Ovary (tissue), 9 donors: ENCODE results near the gene PIGH. TPM values are rescaled to one million over a fixed set of nuclear protein-coding genes. Genes with fewer than 3 reads are reported as not detected.

ENCODE experiments used
- DNase-seq, 5 donors: peaks; one replicate each; pipeline ENCODE4 v3.0.0-alpha.2; 2019 to 2020
- H3K27ac ChIP-seq, 2 donors: fragments of 200-600 bp; one replicate each; pipeline versions ENCODE4 v1.5.1 to v1.8.0; 2019 to 2022
- H3K27me3 ChIP-seq: fragments of 200-600 bp; one replicate; pipeline ENCODE4 v1.8.0; 2022
- H3K36me3 ChIP-seq: fragments of 200-600 bp; sonication (generic); one replicate; pipeline ENCODE4 v1.5.1; 2019
- H3K4me1 ChIP-seq: one replicate; pipeline ENCODE4 v1.8.1; 2013; ENCODE audit warnings: mild to moderate bottlenecking, moderate library complexity; ENCODE audit not compliant: insufficient read depth
- H3K4me3 ChIP-seq: fragments of 200-600 bp; sonication (generic); one replicate; pipeline ENCODE4 v1.5.1; 2017
- H3K9me3 ChIP-seq, 2 donors: fragments of 200-600 bp in 1 of 2; sonication (generic) in 1 of 2; one replicate each; pipeline versions ENCODE4 v1.5.1 to v1.8.1; 2013 to 2019; ENCODE audit warnings: mild to moderate bottlenecking in 1 of 2, moderate library complexity in 1 of 2
- EP300 ChIP-seq: sonication (generic); formaldehyde crosslinking; IDR thresholded peaks from one replicate; pipeline ENCODE4 v1.6.1; 2017; ENCODE audit warnings: antibody characterized with exemption
- POLR2A ChIP-seq: fragments of 450-650 bp; IDR thresholded peaks from one replicate; pipeline ENCODE4 v1.6.1; 2017; ENCODE audit warnings: antibody characterized with exemption, mild to moderate bottlenecking, moderate library complexity
- WGBS, 3 donors: extraction: QIAGEN DNeasy Blood & Tissue Kit in 1 of 3; methylation state at CpG; one replicate each; pipeline versions ENCODE4 v1.1.5 to v1.1.7; 2013 to 2017; 5-methylcytosine and 5-hydroxymethylcytosine counted together
- intact Hi-C, 4 donors: fragments of 100-400 bp; cut with DNase I; formaldehyde crosslinking; loops; one replicate each; pipeline versions ENCODE4 v1.11.0 to v1.15.1; 2022 to 2023
- polyA plus RNA-seq, 2 donors: library from polyadenylated mRNA; stranded (reverse); fragments of 200-250 nt in 1 of 2; fragments of 350-450 nt in 1 of 2; fragmentation: Illumina TruSeq in 1 of 2; extraction: RNeasy Lipid Tissue Mini Kit (QIAGEN cat#74804) in 1 of 2; gene quantifications; one replicate each; pipeline ENCODE4 v1.2.3, GENCODE V29; 2013 to 2014
- total RNA-seq, 7 donors: library from RNA; depleted of rRNA in 2 of 7; stranded (reverse); fragments of >200 nt in 2 of 7; fragmentation: NEBNext Ultra II Directional in 3 of 7; extraction: Animal tissue kit (Norgen Biotek cat#: 25700) in 3 of 7; gene quantifications; one replicate each; pipeline versions ENCODE4 v1.1.0 to v1.2.4, GENCODE V29; 2016 to 2023
- TF ChIP-seq, protein P1 (sequence below), 3 donors: fragments of 450-650 bp in 2 of 3; fragments of 200-600 bp in 1 of 3; IDR thresholded peaks; one replicate each; pipeline versions ENCODE4 v1.5.1 to v1.8.0; 2016 to 2022; ENCODE audit warnings: antibody characterized with exemption in 3 of 3, mild to moderate bottlenecking in 1 of 3
- donor health status: DM: no; HTN: no; CAD: no; lungs with moderate emphysema.
- donor health status: DM: no; HTN: no; CAD: no.
- donor health status: Bipolar disorder and iron deficiency.
- donor health status: DM: yes; HTN: yes; CAD: no.
- donor health status: DM: no; HTN: no; CAD: no.
- donor health status: DM: yes; HTN: yes; CAD: no.

The PIGH gene
- total and polyA plus RNA-seq, 9 donors, result 21.9 to 35.2 (median 30.2) TPM

DNA sequence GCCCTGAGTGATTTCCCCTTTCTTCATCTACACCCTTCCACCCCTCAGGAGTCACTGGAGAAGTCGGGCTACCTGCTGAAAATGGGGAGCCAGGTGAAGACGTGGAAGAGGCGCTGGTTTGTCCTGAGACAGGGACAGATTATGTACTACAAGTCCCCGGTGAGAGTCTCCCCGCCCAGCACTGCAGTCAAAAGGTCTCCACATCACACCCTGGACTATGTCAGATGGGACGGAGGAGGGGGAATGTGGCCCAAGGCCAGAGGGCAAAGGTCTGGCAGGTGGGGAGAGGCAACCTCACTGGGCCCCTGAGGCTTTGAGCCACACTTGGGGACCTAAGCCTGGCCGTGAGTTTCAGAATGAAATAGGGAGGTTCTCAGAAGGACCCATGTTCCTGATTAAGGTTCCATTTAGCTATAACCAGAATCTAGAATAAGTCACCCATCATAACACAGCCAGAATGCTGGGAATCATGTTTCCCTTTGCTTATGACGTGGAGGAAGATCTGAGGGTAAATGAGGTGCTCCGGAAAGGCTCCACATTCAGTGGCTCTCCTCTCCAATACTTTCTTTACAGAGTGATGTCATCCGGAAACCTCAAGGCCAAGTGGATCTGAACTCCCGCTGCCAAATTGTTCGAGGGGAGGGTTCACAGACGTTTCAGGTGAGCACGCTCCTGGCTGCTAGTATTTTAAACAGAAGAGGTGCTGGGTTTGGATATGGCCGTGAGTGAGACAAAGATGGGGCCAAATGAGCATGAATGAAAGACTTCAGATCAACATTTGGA, 26.6 kb downstream of the PIGH start:
- DNase-seq, result no peak
- no peak overlapping the region for H3K4me3 ChIP-seq
- H3K36me3 ChIP-seq, result no peaks in the 10 kb centered on the region
- intact Hi-C loops, result loop anchor here in 3 of 4 donors (5.0 to 10.0 kb wide), 3 partner anchors 131 to 149 kb away; partner anchors contain the start of gene RDH12 (in 1 of the 3)
- H3K9me3 ChIP-seq, result no peaks in the 10 kb centered on the region
- no peak overlapping the region for H3K27ac ChIP-seq
- H3K4me1 ChIP-seq, result no peaks in the 10 kb centered on the region
- H3K27me3 ChIP-seq, result no peaks in the 10 kb centered on the region
- whole genome bisulfite sequencing, 3 donors, result 60 to 66% (median 63%) methylated on average over 15 of the region's 15 CpGs
- TF ChIP-seq, protein P1, sequence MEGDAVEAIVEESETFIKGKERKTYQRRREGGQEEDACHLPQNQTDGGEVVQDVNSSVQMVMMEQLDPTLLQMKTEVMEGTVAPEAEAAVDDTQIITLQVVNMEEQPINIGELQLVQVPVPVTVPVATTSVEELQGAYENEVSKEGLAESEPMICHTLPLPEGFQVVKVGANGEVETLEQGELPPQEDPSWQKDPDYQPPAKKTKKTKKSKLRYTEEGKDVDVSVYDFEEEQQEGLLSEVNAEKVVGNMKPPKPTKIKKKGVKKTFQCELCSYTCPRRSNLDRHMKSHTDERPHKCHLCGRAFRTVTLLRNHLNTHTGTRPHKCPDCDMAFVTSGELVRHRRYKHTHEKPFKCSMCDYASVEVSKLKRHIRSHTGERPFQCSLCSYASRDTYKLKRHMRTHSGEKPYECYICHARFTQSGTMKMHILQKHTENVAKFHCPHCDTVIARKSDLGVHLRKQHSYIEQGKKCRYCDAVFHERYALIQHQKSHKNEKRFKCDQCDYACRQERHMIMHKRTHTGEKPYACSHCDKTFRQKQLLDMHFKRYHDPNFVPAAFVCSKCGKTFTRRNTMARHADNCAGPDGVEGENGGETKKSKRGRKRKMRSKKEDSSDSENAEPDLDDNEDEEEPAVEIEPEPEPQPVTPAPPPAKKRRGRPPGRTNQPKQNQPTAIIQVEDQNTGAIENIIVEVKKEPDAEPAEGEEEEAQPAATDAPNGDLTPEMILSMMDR (IDR thresholded peaks at IDR 0.05), result no peak
- TF ChIP-seq POLR2A (no peak), EP300 (no peak)

DNA sequence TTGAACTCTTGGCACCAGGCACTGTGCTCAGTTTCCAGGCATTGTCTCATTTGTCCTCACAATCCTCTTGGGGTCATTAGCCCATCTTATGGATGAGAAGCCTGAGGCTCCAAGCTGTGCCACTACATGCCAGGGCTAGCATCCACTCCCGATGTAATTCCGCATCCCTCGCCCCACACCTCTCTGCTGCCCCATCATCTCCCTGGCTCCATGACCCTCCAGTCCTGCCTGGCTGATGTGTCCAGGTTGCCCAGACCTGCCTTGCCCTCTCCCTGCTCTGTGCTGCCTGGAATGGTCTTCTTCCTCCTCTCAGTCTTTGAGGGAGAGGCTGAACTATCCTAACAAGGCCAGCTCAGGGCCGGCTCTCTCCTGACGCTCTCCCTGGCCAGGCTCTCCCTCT, 27.5 kb downstream of the PIGH start:
- no peak overlapping the region for H3K4me3 ChIP-seq
- no peak for DNase-seq
- no peaks in the 10 kb centered on the region for H3K36me3 ChIP-seq
- intact Hi-C loops, result loop anchor here in 3 of 4 donors (5.0 to 10.0 kb wide), 3 partner anchors 132 to 148 kb away; partner anchors contain the start of gene RDH12 (in 1 of the 3)
- TF ChIP-seq, protein P1 (IDR thresholded peaks at IDR 0.05), result no peak
- TF ChIP-seq POLR2A (no peak), EP300 (no peak)
- no peak overlapping the region for H3K27ac ChIP-seq
- H3K27me3 ChIP-seq, result no peaks in the 10 kb centered on the region
- H3K4me1 ChIP-seq, result no peaks in the 10 kb centered on the region
- WGBS, 3 donors, result 80 to 87% (median 87%) methylated on average over 5 of the region's 5 CpGs
- H3K9me3 ChIP-seq, result no peaks in the 10 kb centered on the region

DNA sequence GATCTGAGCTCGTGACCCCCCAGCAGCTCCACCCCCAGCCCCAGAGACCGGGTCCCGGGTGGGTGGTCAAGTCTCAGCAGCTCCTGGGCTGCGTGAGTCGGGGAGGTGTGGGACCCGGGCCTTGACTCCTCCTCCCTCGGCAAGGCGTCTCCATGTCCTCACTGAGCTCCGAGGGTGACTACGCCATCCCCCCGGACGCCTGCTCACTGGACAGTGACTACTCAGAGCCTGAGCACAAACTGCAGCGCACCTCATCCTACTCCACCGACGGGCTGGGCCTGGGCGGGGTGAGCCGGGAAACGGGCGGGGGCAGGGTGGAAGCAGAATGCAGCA, 28.1 kb downstream of the PIGH start:
- Histone ChIP-seq H3K27me3 (no peaks in the 10 kb centered on the region), H3K36me3 (no peaks in the 10 kb centered on the region), H3K4me3 (no peak overlapping the region), H3K9me3 (no peaks in the 10 kb centered on the region), H3K27ac (no peak overlapping the region), H3K4me1 (no peaks in the 10 kb centered on the region)
- intact Hi-C loops, result loop anchor here in 3 of 4 donors (5.0 to 10.0 kb wide), 3 partner anchors 133 to 147 kb away; partner anchors contain the start of gene RDH12 (in 1 of the 3)
- TF ChIP-seq, protein P1 (IDR thresholded peaks at IDR 0.05), result no peak
- no peak for TF ChIP-seq POLR2A
- no peak for TF ChIP-seq EP300
- 75 to 85% (median 77%) methylated on average over 19 of the region's 19 CpGs for WGBS, 3 donors
- no peak for DNase-seq

DNA sequence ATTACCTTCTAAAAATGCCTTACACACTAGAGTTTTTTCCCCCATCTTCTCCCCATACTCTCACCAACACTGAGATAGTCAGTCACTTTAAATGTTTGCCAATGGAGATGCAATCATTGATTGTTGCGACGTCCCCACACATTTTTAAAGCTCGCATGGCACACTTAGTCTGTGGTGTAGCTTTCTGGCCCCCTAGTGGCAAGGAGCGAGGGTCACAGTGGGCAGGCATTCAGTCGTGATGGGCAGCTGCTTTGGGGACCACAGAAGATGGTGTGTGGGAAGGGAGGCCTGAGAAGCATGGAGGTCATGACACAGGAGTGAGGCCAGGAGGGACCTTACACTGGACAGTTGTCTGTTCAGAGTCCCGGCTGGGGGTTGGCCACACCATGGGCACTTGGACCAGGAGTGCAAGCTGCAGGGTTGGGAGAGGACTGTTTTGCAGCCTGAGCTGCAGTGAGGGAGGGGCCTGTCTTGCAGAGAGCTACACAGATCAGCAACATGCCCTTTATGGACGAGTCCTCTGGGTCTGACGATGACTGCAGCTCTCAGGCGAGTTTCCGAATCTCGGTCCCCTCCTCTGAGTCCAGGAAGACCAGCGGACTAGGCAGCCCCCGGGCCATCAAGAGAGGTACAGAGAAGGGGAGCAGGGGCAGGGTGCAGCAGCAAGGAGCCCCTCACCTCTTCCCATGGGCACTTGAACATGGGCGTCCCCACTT, 28.6 kb downstream of the PIGH start:
- 38 to 47% (median 44%) methylated on average over 14 of the region's 14 CpGs for WGBS, 3 donors
- Histone ChIP-seq H3K9me3 (no peaks in the 10 kb centered on the region), H3K36me3 (no peaks in the 10 kb centered on the region), H3K27me3 (no peaks in the 10 kb centered on the region), H3K4me3 (no peak overlapping the region), H3K4me1 (no peaks in the 10 kb centered on the region), H3K27ac (no peak overlapping the region)
- intact Hi-C loops, result loop anchor here in 3 of 4 donors (5.0 to 10.0 kb wide), 3 partner anchors 133 to 147 kb away; partner anchors contain the start of gene RDH12 (in 1 of the 3)
- peak; percentile 21 to 63 (median 44) for DNase-seq
- no peak for TF ChIP-seq POLR2A
- TF ChIP-seq EP300, result no peak
- TF ChIP-seq, protein P1 (IDR thresholded peaks at IDR 0.05), result peak in 1 of 3 donors; percentile 43
